ENCODE data around the gene FHIT. TPM values are rescaled to one million over a fixed set of nuclear protein-coding genes. Genes with fewer than 3 reads are reported as not detected.

The FHIT gene
- total and polyA plus RNA-seq, 11 donors = 4.2 to 26.8 (median 16.5) TPM

- ATAC-seq (no peak), DNase-seq (no peak)
- H3K27me3 ChIP-seq = no peaks in the 10 kb centered on the region
- peaks cover 0 to 7% (median 0%) of the 10 kb centered on the region in 12 donors for H3K4me1 ChIP-seq
- WGBS, 4 donors = 80 to 95% (median 86%) methylated on average over 5 of the region's 5 CpGs
- H3K27ac ChIP-seq = no peak overlapping the region
- intact Hi-C loops (cut with DNase I) = no loop called here
- H3K4me3 ChIP-seq = no peak overlapping the region
- H3K9me3 ChIP-seq = no peaks in the 10 kb centered on the region
- H3K36me3 ChIP-seq = no peaks in the 10 kb centered on the region
- TF ChIP-seq CTCF (IDR thresholded peaks at IDR 0.05) = no peak
- TF ChIP-seq POLR2A (IDR thresholded peaks at IDR 0.05) = no peak
Observed at GRCh38 chr3:60307562-60308199, 943.6 kb downstream of the FHIT start.

- Histone ChIP-seq H3K27me3 (no peaks in the 10 kb centered on the region), H3K4me3 (no peak overlapping the region), H3K36me3 (no peaks in the 10 kb centered on the region), H3K4me1 (peaks cover 0 to 7% (median 0%) of the 10 kb centered on the region in 12 donors), H3K9me3 (peaks cover 0 to 6% (median 0%) of the 10 kb centered on the region in 12 donors), H3K27ac (no peak overlapping the region)
- DNase-seq (no peak), ATAC-seq (no peak)
- intact Hi-C loops (cut with DNase I) = no loop called here
- TF ChIP-seq POLR2A (IDR thresholded peaks at IDR 0.05) (no peak), CTCF (IDR thresholded peaks at IDR 0.05) (no peak)
Observed at GRCh38 chr3:60304112-60304511, 947.1 kb downstream of the FHIT start.

GRCh38 chr3:60303160-60303559, 948.1 kb downstream of the FHIT start:
- Histone ChIP-seq H3K27me3 (no peaks in the 10 kb centered on the region), H3K4me1 (peaks cover 0 to 7% (median 0%) of the 10 kb centered on the region in 12 donors), H3K9me3 (peaks cover 0 to 7% (median 0%) of the 10 kb centered on the region in 12 donors), H3K27ac (no peak overlapping the region), H3K36me3 (no peaks in the 10 kb centered on the region), H3K4me3 (no peak overlapping the region)
- WGBS, 4 donors = 49 to 61% (median 56%) methylated on average over 3 of the region's 3 CpGs
- DNase-seq (no peak), ATAC-seq (peak in 1 of 4 donors; percentile 37)
- intact Hi-C loops (cut with DNase I) = no loop called here
- TF ChIP-seq CTCF (IDR thresholded peaks at IDR 0.05) = no peak
- TF ChIP-seq POLR2A (IDR thresholded peaks at IDR 0.05) = no peak

GRCh38 chr3:60301142-60301541, 950.1 kb downstream of the FHIT start:
- DNase-seq = no peak

More at GRCh38 chr3:60301142-60301541, 950.1 kb downstream of the FHIT start:
- Histone ChIP-seq H3K36me3 (no peaks in the 10 kb centered on the region), H3K9me3 (peaks cover 0 to 7% (median 0%) of the 10 kb centered on the region in 12 donors), H3K27ac (no peak overlapping the region), H3K27me3 (no peaks in the 10 kb centered on the region), H3K4me1 (peaks cover 0 to 7% (median 0%) of the 10 kb centered on the region in 12 donors), H3K4me3 (no peak overlapping the region)
- ATAC-seq = no peak
- WGBS, 4 donors = 83 to 93% (median 89%) methylated on average over 2 of the region's 2 CpGs
- TF ChIP-seq CTCF (IDR thresholded peaks at IDR 0.05) (no peak), POLR2A (IDR thresholded peaks at IDR 0.05) (no peak)
- intact Hi-C loops (cut with DNase I) = no loop called here
